B cell (primary cell): Measurements from ENCODE around the gene GOLGA6L1.

Experiments used
- EZH2 ChIP-seq: IDR thresholded peaks from 2 replicates; pipeline ENCODE4 v1.6.1; 2012; ENCODE audit warnings: borderline replicate concordance, low read depth, mild to moderate bottlenecking, moderate library complexity, low read length; ENCODE audit not compliant: insufficient read depth, poor library complexity, severe bottlenecking
- TF ChIP-seq, protein P1 (sequence below): fragments of 200-600 bp; IDR thresholded peaks from one replicate; pipeline ENCODE4 v1.8.0; 2022; ENCODE audit warnings: antibody characterized with exemption, mild to moderate bottlenecking

DNA sequence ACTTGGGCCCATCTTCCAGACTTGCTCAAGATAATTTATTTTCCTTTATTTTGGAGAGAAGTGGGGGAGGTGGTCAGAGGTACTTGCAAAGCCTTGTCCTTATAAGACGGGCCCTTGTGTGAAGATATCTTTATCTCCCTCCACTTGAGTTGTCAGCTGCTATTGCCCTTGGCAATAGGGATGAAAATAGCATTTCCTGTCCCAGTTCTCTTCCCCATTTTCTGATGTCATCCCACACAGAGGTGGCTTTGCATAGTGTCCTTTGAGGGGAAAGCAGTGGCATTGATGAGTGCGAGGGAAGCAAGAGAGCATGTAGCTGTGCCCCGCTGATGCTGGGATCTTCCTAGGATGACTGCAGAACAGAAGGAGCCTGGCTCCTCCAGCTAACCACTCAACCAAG is 55.4 kb downstream of the GOLGA6L1 start:
- TF ChIP-seq, protein P1, sequence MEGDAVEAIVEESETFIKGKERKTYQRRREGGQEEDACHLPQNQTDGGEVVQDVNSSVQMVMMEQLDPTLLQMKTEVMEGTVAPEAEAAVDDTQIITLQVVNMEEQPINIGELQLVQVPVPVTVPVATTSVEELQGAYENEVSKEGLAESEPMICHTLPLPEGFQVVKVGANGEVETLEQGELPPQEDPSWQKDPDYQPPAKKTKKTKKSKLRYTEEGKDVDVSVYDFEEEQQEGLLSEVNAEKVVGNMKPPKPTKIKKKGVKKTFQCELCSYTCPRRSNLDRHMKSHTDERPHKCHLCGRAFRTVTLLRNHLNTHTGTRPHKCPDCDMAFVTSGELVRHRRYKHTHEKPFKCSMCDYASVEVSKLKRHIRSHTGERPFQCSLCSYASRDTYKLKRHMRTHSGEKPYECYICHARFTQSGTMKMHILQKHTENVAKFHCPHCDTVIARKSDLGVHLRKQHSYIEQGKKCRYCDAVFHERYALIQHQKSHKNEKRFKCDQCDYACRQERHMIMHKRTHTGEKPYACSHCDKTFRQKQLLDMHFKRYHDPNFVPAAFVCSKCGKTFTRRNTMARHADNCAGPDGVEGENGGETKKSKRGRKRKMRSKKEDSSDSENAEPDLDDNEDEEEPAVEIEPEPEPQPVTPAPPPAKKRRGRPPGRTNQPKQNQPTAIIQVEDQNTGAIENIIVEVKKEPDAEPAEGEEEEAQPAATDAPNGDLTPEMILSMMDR: no peak
- no peak for TF ChIP-seq EZH2
